GM19468 (cell line): Measurements from ENCODE around the gene NISCH.

ENCODE experiments used
- ATAC-seq: cut with Tn5 transposase; IDR thresholded peaks from one replicate; pipeline ENCODE4 v1.9.1; 2021; ENCODE audit warnings: mild to moderate bottlenecking, moderate library complexity, moderate number of reproducible peaks; ENCODE audit not compliant: unreplicated experiment; ENCODE audit errors: extremely low read depth

NISCH gene

DNA sequence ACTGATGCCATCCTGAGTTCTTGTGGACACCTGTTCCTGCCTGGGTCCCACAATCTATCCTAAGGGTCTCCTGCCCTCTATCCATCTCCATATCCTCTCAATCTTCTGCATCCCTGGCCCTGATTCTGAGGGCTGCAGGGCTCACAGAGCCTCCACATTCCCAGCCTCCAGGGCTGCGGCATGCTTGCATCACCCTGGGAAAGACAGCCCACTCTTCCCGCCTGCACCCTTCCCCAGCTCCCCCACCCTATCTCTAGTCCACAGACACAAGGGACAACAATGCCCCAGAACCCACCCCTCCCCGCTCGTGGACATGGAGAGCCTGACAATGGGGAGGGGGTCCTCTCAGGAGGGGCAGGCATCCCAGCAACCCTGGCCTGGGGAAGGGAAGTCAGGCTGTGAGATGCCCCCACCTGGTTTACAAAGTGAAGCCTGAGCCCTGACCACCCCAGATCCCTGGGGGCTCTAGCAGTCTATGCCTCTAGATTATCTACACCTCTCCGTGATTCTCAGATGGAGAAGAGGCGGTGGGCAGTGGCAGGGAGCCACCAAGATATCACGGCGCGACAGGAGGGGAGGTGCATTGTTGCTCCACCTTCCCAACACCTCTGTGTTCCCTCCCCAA lies 20.8 kb upstream of the NISCH start:
- no peak for ATAC-seq

DNA sequence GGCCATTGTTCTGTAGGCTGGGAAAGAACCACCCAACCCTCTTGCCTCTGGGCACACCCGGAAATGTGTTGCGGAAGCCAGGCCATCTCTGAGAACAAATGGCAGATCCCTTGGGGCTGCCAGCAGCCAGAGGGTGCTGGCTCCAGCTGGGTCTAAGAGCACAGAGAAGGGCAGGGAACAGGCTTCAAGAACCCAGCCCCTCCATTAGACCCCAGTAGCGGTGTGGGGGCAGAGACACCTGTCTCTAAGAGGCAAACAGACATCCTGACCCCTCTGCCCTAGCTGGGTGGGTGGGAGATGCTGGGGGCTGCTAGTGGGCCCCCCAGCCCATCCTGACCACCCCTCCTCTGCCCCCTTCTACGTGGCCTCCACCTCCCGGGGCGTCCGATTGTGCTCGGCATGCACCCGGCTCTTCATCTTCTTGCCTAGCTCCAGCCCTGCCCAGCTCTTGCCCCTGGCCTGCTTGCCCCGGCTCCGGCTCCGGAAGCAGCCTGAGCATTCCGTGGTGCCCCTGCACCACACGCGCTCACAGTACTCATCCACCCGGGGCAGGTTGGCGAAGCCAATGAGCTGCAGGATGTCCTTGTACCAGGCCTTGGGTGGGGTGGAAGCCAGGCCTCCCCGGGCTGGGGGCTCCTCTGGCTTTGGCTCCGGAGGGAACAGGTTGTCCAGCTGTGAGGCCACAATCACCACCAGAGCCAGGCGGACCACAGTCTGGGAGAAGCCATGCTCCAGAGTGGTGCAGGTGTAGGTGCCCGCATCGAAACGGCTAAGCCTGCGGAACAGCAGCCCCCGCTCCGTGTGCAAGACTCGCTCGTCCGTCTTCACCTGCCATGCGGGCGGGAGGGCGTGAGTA lies 19.9 kb upstream of the NISCH start:
- ATAC-seq, result no peak

DNA sequence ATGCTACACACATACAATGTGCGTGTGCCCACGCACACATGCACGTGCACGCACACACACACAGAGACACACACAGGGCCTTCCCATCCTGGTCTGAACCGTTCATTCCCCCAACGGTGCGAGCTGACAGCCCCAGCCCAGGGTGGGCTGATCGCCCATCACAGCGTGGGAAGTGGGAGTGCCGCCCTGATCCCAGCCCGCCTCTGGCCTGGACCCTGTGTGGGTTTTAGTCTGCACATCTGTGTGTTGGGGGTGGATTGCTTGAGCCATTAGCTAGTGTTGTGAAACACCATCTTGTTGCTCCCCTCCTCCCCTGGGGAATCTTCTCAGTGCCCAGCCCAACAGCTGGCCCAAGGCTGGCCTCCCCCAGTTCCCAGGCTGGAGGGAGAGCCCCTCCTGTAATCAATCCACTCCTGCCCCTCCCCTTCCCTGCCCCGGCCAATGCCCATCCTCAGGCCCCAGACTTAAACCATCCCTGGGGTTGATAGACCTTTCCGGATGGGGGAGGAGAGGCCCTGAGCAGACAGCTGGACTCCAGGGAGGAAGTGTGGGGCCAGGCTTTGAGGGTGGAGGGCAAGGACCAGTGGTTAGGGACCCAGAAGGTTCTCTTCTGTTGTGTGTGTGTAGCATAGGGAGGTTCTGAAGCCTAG lies 18.8 kb upstream of the NISCH start:
- no peak for ATAC-seq

DNA sequence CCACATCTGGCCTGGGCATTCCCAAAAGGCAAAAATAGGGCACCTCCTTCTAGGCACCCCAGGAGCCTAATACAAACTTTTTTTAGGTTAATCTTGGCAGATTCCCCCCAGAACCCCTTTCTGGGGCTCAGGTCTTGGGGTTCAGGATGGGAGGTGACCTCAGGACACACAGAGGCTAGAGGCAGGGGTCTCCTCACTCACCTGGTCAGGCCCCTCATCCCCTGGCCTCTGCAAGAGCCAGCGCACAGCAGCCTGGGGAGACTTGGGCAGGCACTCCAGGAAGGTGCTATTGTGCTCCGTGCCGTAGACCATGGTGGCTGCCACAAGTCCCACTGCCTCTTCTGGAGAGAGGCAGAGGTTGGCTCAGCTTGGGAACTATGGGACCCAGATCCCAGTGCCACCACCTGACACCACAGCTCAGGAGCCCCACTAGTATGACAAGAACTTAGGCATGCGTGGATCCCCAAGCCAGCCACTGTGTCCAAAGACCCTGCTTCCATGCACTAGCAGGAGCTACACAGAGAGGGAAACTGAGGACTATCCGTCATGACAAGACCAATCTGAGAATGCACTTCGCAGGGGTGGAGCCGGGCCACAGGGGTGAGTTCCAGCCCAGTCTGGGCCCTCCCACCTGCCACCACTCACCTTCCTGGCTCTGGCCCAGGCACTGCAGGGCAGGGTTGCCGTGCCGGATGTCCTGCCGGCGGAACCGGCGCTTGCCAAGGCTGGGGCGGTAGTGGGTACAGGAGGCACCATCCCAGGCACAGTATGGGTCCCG lies 17.9 kb upstream of the NISCH start:
- ATAC-seq, result no peak

DNA sequence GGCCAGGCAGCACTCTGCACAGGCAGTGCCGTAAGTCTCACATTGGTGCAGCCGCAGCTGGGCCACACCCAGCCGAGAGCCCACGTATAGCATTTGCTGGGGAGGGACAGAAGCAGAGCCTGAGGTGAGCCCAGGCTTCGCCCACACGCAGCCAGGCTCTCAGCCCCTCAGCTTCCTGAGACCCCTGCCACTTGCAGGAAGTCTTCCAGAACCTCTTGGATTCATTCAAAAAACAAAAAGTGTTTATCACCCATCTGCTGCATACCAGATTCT lies 17.4 kb upstream of the NISCH start:
- ATAC-seq, result no peak

DNA sequence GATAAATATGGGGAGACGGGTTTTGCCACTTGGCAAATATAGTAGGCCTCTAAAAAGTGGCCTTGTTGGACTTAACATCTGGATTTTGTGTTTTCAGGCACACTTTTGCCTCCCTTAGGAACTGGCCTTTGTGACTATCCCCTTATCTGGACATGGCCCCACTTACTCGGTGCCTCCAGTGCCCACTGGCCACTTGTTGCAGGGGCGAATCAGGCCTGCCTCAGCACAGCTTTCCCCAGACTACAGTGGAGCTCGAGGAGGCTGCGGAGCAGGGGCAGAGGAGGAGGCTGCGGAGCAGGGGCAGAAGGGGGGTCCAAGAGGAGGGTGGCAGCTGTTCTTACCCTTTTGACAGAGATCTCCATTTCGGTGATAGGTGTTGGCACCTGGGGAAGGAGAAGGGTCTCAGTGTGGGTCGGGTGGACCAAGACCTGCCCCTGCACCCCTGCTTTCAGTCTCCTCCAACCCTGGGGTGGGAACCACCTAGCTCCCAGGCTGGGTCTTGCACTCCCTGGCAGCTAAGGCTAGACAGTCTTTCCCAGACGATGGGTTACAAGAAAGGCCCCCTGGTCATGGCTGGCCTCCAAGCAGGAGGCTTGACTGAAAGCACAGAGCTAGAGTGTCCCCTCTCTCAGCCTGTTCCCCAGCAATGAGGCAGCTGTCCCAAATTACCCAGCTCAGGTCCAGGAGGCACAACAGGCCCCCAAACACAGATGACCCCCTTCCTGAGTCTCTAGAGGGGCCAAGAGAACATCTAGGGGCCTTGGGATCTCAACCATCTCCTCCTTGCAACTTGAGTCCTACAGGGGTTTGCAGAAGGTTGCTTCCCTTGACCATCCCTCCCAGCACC lies 16.6 kb upstream of the NISCH start:
- ATAC-seq, result no peak

DNA sequence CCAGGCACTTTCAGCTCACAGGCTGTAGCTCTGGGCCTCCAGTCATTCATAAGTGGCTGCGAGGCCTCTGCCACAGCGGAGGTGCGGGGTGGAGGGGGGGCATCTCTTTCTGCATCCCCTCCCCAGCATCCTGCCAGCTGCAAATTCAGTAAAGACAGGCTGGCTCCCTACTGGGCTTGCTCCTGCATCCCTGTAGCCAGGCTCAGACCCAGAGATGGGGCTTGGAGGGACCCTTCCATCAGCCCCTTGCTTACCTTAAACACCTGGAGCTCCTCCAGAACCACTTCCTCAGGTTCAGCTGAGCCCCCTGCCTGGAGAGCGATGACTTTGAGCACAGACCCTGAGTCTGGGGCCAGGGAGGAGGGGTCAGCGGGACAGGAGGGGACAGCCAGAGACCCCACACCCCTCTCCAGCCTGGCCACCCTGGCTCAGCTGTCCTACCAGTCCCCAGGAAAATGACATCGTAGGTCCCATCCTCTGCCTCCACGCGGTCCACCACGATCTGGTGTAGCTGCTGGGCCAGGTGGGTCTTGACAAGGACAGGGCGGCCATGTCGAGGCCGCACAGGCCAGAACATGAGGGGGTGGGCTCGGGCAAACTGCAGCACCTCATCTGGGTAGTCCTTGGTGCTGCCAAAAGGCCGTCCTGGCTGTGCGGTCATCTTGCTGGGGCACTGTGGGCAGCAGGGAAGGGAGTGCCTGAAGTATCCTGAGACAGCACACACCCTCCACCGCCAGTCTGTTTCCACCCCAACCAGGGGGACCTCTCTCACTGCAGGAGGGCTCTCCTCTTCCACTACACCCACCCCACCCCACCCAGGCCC lies 15.8 kb upstream of the NISCH start:
- ATAC-seq, result no peak

DNA sequence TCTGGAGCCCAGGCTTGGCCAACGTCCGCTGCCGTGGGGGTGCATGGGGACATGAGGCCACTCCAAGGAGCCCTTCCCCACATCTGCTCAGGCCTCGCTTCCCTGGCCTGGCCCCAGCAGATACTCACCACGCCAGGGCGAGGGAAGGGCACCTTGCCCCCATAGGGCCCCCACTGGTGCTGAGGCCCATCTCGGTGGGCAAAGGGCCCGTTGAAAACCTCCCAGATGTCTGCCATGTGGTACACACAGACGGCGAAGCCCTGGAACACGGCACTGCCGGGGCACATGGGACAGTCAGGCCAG lies 15.2 kb upstream of the NISCH start:
- ATAC-seq, result no peak

DNA sequence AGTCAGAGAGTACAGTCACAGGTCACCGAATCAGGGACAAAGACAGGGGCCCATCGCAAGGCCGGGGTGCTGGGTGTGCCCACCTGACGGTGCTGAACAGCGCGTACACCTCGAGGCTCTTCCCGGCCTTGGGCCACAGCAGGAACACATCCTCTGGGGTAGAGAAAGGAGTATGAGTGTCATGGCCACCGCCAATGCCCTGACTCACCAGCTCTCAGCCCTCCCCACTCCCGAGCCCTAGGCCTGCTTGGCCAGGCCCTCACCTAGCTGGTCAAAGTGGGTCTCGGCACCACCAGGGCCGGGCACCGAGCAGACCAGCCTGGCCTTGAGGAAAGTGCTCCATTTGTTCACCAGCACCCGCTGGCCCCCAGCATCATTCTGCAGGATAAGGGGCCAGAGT lies 14.7 kb upstream of the NISCH start:
- ATAC-seq, result no peak

DNA sequence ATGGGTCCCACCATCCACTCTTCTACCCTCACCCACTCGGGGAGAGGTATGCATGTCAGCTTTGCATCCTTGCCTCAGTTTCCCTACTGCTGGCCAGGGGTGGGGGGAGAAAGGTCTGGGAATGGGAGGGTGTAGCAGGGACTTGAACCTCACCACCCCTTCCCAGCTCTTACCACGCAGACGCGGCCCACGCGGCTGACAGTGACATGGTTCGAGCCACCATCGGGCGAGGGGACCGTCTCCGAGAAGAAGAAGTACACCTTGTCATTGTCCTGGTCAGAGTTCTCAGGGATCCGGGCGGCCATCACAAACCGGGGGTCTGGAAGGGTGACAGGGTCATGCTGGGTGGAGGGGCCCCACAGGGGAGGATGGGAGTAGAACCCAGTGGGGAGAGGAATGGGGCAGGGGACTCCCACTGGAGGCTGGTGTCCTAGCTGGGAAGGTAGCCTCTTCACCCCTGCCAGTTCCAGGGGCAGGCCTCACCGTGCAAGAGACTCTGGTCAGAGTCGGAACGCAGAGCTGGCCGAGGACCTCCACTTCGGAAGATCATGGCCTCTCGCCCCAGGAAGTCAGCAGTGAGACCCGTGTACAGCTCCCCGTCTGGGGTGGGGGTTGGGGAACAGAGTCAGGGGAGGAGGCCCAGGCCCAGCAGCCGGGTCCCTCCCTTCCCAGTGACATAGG lies 14.2 kb upstream of the NISCH start:
- no peak for ATAC-seq

DNA sequence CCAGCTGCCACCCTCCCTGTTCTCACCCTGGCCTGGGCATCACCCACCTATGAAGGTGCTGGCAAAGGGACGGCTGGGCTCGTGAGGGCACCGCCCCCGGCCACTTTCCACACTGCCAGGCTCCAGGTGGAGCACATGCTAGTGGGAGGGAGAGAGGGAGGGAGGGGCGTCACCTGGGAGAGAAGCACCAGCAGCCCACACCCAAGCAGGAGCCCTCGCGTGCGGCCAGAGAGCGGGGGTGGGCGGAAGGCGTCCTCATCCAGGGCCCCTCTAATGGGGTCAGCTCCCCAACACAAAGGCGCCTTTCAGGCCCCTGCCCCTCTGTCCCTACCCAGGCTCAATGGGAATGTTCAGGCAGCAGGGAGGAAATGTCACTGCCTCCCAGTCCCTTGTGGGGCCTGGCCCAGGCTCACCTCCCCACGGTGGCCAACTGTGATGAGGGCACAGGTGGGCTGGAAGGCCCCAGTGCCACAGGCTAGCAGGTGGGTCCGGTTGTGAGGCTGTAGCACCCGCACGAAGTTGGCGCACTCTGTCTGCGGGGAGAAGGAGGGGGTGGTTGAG lies 13.6 kb upstream of the NISCH start:
- no peak for ATAC-seq

DNA sequence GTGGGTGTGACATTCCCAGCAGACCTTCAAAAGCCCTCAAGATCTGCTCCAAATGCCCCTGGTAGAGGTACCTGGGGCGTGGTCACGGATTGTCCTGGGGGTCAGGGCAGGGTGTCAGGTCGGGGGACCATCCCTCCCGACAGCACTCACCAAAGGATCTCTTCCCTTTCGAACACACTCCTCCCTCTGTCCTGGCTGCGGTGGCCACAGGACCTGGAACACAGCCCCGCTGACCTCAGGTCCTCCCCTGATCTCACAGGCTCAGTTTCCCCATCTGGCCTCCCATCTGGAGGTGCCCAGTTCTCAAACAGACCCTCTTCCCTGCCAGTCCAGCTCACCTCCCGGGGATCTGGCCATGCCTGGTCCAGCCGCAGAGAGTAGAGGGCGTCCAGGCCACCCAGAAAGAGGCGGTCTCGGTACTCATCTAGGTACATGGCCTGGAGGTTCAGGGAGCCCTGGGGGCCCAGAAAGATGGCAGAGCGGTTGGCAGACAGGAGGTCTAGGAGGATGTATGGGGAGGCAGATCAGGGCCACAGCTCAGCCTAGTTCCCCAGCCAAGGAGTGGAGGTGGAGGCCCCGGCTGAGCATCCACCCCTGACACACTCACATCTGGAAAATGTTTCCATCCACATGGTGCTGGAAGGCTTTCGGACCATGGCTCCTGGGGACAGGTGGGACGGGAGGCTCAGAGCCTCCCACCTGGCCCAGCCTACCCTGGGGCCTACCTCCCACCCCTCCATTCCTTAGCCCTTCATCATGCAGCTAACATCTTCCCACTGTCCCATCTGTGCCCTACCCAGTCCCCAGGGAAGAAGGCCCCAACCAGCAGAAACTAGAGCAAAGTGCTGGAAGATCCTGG lies 12.8 kb upstream of the NISCH start:
- no peak for ATAC-seq

DNA sequence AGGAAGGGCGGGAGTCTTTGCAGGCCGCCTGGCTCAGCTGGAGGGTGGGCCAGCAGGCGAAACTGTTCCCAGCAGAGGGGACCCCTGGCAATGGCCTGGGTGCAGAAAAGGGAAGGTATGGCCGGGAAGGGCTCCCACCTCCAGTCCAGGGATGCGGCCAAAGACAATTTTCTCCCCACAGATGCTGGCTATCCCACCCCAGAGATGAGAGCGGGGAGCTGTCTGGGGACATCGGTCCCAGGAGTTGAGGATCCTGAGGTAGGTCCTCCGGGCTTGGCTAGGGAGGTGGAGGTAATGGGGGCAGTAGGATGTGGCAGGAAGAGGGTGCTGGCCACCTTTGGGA lies 12.2 kb upstream of the NISCH start:
- ATAC-seq, result no peak

DNA sequence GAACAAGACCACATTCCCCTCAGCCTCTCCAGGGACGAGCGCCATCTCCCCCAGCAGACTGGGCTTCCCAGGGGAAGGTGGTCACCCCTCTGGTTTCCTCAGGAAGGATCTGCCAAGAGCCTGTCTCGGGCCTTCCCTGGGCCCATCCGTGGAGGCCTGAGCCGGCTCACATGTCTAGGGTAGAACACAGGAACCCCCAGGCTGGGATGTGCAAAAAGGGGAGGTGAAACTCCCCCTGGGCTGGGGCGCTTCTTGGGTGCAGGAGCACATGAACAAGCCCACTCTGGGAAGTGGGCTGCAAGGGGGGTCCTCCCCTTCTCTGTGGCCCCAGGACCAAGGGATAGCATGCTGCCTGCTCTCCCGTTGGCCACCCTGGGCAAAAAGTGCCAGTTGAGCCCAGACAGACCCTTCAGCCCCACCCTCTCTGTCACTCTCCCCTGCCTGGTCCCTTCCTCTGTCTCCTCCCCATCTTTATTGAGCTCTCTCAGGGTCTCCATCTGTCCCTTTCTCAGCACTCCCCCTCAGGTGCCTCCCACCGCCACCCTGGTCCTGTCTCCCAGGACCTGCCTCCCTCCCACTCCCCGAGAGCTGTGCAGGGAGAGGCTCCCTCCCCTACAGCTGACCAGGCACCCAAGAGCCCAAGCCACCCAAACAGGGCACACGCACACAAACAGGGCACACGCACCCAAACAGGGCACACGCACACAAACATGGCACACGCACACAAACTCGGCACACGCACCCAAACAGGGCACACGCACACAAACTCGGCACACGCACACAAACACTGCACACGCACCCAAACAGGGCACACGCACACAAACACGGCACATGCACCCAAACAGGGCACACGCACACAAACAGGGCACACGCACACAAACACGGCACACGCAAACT lies 11.4 kb upstream of the NISCH start:
- no peak for ATAC-seq

DNA sequence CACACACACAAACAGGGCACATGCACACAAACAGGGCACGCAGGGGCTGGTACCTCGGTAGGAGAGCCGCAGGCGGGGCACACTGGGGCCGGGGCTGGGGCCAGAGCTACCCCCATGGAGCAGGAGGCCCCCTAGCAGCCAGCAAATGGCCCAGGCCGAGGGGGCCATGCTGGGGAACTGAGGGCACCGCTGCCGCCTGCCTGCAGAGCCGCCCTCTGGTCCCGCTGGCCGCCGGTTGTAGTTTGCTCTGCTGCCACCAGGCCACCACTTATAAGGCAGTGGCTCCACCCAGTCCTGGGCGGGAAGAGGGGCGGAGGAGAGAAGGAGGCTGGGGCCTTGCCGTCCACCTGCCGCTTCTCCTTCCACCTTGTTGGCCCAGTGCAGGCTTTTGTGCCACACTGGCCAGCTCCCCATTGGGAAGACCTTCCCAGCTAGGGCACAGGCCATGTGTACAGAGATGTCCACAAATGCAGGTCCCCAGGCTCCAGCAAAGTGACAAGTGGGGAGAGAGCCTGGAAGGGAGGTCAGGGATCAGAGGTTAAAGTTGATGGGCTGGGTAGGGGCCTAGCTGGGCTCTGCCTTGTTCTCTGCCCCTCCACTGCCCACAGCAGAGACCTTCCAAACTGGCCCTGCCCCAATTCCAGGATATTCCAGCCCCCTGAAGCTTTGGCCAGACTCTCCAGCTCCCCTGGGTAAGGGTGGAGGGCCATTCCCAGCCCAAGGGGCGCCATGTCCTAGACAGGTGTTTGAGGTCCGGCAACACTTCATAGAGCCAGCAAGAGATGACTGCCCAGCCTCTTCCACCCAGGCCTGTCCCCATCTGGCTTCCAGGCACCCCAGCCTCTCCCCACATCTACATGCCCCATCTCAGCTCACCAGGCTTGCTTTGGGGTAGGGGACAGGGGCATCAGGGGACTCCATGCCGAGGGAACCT lies 10.3 kb upstream of the NISCH start, which contains the start of gene SEMA3G:
SEMA3G (minus strand) TSS at position 244 of the 934 bp plus-strand sequence; CDS start at position 168, 76 bp downstream.
- ATAC-seq, result no peak

DNA sequence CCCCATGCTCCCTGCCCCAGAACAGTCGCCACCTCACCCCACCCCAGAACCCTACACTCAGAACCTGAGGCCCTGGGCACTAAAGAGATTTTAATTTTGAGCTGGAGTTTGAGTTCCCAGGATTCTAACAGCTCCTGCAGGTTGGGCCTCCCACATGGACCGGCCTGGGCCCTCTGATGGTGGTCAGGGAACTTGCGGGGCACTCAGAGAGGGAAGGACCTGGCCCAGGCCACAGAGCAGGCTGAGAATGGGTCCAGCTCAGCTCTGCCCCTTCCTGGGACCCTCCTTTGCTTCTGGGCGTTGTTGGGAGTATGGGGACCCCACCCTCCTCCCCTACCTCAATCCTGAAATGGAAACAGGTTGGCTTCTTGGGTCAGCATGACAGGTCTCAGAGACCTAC lies 9.4 kb upstream of the NISCH start:
- no peak for ATAC-seq
